DMS79 (cell line): Measurements from ENCODE around the gene ADK.
"Not testable (repeated sequence)": the region's sequence is repeated elsewhere in the genome, so short reads cannot be mapped to it uniquely, and the experiment has no call there.

Experiments used
- DNase-seq: peaks from one replicate; lab custom pipeline; 2025; lab: John Stamatoyannopoulos, UW

Gene ADK

DNA sequence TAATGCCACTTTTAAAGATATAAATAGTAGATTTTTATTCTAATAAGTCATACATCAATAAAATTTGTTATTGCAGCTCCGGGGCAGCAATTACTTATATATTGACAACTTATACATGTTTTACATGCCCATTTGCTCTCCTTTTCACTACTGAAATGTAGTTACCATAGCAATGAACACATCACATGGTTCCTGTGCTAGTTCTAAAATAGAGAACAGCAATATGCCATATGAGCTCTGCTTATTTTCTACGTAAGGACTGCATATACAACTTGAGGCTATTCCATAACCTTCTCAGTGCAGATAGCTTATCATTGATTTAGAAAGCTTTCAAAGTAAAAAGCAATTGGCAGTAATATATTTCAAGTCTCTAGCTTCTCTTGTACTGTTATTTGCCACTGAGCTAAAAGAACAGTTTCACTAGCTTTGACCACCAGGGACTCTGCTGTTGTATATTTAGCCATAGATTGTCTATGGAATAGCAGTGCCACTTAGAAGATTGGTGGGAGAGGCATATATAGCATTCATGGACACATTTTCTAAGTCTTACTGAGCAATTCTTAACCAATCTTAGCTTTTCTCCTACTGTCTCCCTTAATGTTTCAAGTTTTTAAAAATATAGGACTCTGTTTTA lies 405.2 kb downstream of the ADK start:
- no peak for DNase-seq

DNA sequence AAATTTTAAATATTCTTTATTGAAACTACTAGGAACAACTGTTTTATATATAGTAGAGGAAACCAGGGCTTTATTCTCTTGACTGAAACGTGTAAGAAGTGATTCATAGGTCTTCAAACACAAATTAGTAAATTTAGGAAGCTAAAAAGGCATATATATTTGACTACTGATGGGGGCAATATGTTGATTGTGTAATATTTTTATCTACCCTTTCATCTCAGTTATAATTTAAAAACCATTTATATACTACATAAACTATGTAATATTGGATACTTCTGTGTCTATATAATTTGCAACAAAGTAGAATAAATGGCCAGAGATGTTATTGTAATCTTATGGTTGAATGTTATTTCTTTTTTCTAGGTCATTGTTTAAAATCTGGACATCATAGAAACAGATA lies 406.1 kb downstream of the ADK start:
- DNase-seq, result no peak

GRCh38 chr10:74558403-74558802 lies 407.4 kb downstream of the ADK start:
- no peak for DNase-seq

- DNase-seq, result no peak
Measured at GRCh38 chr10:74558897-74559296, 407.9 kb downstream of the ADK start.

DNA sequence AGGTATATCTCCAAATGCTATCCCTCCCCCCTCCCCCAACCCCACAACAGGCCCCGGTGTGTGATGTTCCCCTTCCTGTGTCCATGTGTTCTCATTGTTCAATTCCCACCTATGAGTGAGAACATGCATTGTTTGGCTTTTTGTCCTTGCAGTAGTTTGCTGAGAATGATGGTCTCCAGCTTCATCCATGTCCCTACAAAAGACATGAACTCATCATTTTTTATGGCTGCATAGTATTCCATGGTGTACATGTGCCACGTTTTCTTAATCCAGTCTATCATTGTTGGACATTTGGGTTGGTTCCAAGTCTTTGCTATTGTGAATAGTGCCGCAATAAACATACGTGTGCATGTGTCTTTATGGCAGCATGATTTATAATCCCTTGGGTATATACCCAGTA lies 417.9 kb downstream of the ADK start:
- not testable (repeated sequence) for DNase-seq

DNA sequence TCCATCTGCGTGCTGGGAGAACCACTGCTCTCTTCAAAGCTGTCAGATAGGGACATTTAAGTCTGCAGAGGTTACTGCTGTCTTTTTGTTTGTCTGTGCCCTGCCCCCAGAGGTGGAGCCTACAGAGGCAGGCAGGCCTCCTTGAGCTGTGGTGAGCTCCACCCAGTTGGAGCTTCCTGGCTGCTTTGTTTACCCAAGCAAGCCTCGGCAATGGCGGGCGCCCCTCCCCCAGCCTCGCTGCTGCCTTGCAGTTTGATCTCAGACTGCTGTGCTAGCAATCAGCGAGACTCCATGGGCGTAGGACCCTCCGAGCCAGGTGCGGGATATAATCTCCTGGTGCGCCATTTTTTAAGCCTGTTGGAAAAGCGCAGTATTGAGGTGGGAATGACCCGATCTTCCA lies 422.5 kb downstream of the ADK start:
- DNase-seq, result not testable (repeated sequence)

- no peak for DNase-seq
Measured at GRCh38 chr10:74575191-74575720, 424.2 kb downstream of the ADK start.

DNA sequence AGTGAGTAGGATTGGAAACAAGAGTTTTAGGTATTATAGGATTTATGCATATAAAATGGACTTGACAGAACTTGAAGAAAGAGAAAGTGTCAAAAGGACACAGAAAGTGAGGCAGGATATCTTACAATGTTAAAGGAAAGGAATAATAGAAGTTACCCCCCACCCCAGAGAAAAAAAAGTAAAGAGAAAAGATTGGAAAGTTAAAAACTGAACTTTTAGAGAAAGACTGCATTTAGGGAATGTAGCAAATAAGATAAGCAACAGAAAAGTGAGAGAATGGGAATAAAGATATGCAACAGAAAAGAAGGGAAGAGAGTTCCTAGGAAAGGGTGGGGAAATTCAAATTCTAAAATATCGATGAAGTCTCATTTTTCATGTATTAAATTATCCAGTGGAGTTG lies 424.9 kb downstream of the ADK start:
- no peak for DNase-seq

DNA sequence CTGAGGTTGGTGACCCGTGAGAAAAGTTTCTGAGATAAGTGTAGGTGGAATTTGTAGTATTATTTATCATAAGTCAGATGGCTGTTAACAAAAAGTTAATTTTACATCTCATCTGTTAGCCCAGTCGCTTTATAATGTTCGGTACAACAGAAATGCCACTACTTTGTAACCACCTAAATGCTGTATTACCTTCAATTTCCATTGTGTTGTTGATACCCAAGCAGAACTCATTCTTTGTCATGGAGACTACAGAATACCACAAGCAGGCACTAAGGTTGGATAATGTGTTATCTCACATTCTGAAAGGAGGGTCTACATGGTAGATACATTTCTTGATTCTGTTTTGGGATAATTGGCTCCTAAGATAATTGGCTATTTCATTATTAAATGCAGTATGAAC lies 425.6 kb downstream of the ADK start:
- no peak for DNase-seq

DNA sequence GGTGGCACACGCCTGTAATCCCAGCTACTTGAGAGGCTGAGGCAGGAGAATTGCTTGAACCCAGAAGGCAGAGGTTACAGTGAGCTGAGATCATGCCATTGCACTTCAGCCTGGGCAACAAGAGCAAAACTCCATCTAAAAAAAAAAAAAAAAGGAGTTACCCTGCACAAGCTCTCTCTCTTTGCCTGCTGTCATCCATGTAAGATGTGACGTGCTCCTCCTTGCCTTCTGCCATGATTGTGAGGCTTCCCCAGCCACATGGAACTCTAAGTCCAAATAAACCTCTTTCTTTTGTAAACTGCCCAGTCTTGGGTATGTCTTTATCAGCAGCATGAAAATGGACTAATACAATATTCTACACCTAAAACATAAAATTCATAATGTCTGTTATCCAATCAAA lies 429.4 kb downstream of the ADK start:
- not testable (repeated sequence) for DNase-seq

GRCh38 chr10:74582566-74582965 lies 431.5 kb downstream of the ADK start:
- no peak for DNase-seq

GRCh38 chr10:74585231-74586087 lies 434.4 kb downstream of the ADK start:
- peak; percentile 49 for DNase-seq

- peak; percentile 34 for DNase-seq
Measured at GRCh38 chr10:74586088-74586585, 435.1 kb downstream of the ADK start.

- no peak for DNase-seq
Measured at GRCh38 chr10:74587109-74587854, 436.3 kb downstream of the ADK start.

DNA sequence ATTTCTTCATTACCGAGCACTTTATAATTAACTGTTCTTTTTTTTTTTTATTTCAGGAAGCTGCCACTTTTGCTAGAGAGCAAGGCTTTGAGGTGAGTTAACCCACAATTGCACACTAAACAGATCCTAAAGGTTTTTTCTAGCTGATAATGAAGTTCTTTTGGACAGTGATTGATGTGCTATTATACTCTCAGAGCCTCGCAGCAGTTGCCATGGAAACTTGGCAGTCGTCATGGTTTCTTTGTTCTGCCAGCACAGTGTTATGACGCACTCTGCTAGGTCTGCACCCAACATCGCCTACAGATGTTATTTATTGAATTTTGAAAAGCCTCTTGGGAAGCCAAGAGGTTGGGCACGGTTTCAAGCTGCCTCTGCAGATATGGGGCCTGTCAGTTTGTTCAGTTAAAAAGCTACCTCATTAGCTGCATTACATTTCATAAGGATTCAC lies 438.2 kb downstream of the ADK start:
- DNase-seq, result peak; percentile 65

- DNase-seq, result no peak
Measured at GRCh38 chr10:74589851-74590250, 438.8 kb downstream of the ADK start.

GRCh38 chr10:74593470-74593869 lies 442.4 kb downstream of the ADK start:
- DNase-seq, result no peak

DNA sequence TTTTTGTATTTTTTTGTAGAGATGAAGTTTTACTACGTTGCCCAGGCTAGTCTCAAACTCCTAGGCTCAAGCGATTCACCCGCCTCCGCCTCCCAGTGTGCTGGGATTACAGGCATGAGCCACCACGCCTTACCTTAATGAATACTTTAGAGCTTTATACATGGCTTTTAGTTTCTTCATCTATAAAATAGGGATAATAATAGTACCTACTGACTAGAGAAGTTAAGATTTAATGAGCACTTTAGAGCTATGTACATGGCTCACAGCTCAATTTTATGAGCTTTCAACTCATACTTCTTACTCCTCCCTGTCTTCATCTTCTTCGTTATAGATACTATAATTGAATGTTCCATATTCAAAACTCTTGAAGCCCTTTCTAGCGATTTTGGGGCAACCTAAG lies 445.7 kb downstream of the ADK start:
- DNase-seq, result no peak

GRCh38 chr10:74598891-74599566 lies 448.0 kb downstream of the ADK start:
- DNase-seq, result no peak

- no peak for DNase-seq
Measured at GRCh38 chr10:74599672-74600071, 448.7 kb downstream of the ADK start.

DNA sequence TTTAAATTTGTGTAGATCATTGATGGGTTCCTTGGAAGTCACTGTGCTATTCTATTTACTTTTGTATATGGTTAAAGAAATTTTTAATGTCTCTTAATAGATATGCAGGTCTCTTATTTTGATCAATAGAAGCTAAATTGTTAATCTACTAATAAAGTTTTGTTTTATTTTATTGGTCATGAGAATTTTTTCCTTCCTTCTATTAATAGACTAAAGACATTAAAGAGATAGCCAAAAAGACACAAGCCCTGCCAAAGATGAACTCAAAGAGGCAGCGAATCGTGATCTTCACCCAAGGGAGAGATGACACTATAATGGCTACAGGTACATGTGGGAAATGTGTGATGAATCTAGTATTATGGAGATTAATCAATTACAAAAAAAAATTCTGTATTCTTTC lies 449.1 kb downstream of the ADK start:
- DNase-seq, result no peak

- DNase-seq, result no peak
Measured at GRCh38 chr10:74602576-74602975, 451.6 kb downstream of the ADK start.
